GM21526 (cell line): Measurements from ENCODE around the gene SLC26A1.

Experiments
- ATAC-seq: cut with Tn5 transposase; IDR thresholded peaks from one replicate; pipeline ENCODE4 v1.9.1; 2021; ENCODE audit warnings: moderate library complexity; ENCODE audit not compliant: unreplicated experiment, low FRiP score

SLC26A1 gene

DNA sequence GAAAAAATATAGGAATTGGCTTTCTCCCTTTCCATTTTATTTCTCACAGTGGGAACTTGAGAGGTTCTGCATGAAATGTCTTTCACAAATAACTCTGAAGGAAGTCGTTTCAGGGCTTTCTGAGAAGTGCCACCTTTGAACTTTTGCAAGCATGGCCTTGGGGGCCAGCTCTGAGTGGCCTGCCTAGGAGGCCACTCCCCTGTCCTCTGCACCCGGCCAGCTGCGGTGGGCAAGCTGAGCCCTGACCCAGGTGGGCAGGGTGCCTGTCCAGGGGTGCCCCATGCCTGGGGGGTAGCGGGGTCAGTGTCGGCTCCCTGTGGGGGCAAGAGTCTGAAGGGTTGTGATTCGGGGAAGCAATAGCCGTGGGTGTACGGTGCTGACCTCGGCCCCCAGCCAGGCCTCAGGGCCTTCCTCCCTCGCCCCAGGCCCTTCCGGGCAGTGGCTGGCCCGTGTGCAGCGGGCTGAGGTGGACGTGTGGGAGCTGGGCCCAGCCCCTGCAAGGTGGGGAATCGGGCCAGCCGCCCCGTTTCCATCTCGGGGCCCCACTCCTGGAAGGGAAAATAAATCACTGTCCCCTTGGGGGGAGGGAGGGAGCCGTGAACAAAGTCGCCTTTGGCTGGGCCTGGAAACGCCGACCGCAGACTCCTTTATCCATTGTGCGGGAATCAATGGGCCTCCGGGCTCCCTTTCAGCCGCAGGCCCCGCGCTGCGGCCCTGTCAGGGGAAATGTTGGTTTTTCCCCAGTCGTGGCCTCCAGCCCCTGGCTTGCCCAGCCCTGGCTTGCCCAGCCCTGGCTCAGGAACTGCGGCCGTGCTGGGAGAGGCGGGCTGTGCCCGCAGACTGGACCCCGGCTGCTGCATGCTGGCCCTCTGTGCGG lies 21.3 kb upstream of the SLC26A1 start:
- no peak for ATAC-seq

DNA sequence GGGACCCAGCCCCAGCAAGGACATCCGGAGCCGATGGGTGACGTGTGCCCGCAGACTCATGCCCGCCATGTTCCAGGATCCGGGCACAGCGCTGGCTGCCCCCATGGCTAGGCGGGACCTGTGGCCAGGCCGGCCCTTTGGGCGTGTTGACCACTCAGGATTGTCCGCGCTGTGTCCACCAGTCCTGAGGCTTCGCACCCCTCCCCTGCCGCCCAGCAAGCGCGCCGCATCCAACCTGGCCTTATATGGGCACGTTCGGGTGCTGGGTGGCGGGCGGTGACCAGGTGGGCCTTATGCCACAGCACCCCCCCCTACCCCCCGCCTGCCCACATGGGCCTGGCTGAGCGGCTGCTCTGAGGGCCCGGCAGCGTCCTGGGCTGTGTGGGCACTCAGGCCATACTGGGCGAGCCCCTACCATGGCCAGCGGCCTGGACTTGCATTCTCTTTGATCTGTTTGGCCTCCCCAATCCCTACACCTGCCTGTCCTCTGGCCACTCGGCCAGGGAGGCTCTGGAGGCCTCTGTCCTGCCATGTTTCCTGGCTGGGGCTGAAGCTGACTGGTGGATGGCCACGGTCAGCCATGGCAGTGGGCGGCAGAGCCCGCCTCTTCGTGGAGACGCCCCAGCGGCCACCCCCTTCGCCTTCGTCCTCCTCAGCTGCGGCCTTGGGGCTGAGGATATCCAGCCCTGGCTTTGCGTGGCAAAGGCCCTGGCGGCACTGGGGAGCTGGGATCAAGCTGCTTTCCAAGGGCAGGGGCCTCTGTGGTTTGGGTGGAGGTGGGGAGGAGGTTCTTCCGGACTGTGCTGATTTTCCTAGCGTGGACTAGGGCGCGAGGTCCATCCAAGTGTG lies 20.2 kb upstream of the SLC26A1 start:
- ATAC-seq: no peak

DNA sequence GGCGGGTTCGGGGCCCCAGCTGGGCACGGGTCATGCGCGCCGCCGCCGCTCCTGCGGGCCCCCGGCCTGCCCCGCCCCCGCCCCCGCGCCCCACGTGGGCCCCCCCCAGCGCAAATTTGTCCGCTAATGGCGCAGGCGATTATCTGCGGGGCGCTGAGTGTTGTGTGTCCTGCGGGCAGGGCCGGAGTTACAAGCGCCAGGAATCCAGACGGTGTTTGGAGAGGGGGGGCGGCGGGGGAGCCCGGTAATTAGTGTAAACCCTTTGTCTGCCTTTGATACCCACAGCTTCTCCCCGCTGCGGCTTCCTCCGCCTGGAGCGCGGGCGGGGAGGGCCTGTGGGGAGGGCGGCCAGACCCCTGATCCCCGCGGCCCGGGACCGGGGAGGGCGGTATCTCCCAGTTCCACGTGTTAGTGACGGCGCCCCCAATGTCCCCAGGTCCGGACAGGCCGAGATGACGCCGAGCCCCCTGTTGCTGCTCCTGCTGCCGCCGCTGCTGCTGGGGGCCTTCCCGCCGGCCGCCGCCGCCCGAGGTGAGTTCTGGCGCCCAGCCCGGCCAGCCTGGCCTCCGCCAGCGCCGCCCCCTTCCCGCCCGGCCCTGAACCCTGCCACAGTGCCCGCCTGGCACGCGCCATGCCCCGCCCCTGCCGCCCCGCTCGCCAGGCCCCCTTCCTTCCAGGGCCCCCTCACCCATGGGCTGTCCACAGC lies 19.0 kb upstream of the SLC26A1 start:
- no peak for ATAC-seq

DNA sequence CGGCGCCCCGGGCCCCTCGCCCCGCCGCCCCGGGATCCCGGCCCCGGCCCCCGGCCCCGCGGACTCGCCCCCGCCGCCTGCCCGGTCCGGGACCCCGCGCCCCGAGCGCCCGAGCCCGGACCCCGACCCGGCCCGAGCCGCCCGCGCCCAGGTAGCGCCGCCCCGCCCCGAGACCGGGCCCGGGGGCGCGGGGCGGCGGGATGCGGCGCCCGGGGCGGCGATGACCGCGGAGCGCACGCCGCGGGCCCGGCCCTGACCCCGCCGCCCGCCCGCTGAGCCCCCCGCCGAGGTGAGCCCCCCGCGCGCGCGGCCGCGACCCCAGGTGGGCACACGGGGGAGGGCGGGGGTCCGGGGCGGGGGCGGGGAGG lies 18.4 kb upstream of the SLC26A1 start:
- ATAC-seq: no peak

DNA sequence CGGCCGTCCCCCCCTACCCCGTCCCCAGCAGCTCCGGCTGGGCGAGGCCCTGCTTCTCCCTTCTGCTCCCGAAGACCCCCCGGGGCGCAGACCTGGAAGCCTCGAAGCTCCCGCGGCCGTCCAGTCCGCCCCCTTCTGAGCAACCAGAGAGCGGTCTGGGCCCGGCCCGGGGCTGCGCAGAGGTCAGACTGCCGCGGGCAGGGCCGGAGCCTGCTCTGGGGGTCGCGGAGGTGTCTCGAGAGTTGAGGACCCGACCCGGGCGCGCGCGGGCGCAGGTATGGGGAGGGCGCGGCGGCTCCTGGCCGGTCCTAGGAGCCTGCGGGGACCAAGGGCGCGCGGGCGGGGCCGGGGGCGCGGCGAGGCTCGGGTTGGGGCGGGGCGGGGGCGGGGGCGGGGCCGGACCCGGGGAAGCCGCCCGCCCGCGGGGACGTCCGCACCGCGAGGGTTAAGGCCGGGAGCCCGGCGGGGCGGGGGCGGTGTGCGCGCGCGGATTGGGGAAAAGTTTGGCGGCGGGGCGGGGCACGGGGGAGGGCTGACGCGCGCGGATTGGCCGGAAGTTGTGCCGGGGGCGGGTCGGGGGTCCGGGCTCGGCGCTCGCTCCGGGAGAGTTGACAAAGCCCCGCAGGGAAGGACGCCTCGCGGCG lies 17.9 kb upstream of the SLC26A1 start, which contains the start of gene FGFRL1:
FGFRL1 (plus strand) TSS at position 605 of the 644 bp plus-strand sequence. CDS start 860 bp downstream, outside the sequence.
- ATAC-seq: peak; percentile 30

DNA sequence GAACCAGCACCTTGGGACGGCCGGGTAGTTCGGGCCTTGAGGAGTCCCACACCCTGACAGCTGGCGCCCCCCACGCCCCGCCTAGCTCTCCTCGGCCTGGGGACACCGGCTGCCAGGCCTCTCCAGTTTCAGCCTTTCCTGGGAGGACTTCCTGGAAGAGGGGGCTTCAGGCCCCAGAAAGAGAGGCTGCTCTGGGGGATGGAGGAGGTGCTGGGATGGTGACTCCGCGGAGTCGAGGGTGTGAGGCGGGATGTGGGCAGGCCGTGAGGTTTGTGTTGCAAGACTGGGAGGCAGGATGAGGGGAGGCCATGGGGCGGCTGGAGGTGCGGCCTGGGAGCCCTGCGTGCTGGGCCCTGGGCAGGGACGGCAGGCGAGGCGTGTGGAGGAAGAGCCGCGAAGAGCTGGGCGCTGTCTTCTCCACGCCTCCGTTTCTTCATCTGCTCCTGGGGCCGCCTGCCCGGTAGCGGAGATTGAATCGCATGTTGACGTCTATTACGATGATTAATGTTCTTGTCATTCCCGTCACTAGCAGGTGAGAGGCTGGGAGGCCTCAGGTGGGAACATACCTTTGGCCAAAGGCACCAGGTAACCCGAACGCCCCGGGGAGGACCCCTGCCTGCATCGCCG lies 17.3 kb upstream of the SLC26A1 start:
- ATAC-seq: no peak

DNA sequence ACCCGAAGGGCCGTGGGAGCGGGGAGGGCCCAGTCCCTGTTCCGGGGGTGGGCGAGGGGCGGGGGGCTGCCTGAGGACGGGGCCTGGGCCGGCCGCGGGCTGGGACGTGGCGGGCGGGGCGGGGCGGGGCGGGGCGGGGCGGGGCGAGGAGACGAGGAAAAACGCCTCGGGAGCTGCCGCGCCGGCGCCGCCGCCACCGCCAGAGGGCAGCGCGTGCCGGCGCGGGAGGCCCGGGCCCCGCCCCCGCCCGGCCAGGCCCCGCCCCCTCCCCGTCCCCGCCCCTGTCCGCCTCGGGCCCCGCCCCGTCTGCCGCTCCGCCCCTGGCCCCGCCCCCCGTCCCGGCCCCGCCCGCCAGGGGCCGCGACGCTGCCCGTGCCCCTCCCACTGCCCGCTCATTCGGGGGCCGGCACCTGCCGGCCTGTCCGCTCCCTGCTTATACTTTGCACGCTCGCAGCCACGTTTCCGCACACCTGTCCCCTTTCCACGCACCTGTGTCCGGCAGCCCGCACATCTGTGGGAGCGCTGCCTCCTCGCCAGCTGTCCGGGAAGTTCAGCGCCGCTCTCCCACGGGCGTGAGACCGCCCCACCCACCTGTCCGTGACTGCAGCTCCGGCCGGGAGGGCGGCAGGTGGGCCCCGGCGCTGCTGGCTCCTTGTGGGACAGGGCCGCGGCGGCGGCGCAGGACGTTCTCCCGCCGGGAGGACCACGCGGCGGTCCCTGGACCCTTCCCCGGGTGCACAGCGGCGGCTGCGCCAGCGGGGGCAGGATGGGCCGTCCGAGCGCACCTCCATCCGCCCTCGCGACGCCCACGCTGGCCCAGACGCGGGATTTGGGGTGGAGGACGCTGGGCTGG lies 16.6 kb upstream of the SLC26A1 start:
- ATAC-seq: no peak

DNA sequence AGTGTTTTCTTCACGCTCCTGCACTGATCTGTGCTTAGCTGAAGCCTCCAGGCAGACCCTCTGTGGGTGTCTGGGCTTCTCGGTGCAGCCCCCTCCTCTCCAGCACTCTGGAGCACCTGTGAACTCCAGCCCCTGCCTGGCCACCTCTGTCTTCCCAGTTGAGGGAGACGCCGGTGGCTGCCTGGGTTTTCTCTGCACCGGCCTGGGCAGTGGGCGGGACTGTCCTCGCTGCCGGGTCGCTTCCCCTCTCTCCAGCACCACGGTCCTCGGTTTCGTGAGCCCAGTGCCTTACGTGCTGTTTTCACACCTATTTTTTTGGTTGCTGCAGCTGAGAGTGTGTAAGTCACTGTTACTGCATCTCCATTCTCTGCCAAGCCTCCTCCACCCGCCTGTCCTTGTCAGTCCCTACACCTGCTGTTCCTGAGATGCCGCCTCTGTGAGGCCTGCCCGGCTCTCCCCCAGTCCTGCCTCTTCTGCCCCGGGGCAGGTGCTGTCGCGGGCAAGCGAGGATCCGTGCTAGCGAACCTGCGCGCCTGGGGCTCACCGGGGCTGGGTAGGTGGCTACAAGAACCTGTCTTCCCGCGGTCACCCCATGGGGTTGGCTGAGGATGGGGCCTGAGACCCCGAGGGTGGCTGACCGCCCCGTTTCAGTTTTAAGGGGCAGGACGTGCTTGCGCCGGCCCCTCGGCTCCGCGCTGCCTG lies 15.8 kb upstream of the SLC26A1 start:
- no peak for ATAC-seq

DNA sequence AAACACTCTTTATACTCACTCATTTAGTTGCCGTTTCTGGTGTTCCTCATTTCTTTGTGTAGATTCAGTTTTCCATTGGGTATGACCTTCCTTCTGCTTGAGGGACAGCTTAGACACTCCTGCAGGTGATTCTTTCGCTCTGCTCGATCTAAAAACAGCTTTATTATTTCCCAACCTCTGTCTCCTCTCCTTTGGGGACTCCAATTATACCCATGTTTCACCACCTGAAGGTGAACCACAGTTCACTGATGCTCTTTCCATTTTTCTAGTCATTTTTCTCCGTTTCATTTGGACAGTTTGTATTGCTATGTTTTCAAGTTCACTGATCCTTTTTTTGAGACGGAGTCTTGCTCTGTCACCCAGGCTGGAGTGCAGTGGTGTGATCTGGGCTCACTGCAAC lies 13.7 kb upstream of the SLC26A1 start:
- no peak for ATAC-seq

DNA sequence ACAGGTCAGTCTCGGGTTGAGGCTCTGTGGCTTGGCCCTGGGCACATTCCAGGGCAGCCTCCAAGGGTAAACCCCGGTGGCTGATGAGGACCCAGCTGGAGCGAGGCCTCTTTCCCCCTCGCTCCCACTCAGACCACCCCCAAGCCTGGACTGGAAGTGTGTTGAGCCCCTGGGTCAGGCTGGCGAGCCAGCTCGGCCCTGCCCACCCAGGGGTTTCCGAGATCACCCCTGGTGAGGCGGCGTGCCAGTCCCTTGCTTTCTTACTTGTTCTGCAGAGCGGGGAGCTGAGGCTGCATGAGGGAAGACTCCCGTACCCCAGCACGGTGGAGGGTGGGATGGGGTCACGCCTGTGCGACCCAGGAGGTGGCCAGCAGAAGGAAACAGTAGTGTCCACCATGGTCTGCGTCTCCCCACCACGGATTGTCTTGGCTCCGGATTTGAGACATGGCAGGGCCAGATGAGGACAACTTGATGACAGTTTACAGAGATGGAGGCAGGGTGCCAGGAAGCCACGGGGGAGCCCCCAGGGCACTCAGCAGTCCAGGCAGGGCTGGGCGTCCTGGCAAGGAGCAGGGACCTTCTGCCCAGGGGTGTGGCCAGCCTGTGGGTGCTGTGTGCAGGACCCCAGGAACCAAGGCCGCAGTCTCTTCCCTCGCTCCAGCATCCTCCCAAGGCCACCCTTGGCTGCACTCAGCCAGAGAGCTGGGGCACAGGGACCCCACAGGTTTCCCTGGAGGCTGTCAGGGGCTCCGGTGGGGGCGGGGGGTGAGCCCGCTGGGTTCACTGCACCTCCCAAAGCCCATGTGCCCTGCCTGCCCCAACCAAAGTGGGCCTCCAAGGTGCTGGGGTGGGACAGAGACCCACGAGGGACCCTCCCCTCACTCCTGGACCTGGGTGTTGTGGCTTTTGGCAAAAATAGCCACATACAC lies 11.6 kb upstream of the SLC26A1 start:
- no peak for ATAC-seq

DNA sequence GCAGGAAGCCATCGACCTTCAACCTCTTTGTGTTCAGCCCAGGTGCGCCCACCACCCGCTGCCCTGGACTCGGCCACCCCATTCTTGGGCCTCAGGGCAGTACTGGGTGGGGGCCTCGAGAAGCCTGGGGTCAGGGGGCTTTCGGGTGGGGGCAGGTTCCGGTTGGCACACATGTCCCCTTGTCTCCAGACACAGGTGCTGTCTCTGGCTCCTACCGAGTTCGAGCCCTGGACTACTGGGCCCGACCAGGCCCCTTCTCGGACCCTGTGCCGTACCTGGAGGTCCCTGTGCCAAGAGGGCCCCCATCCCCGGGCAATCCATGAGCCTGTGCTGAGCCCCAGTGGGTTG lies 10.8 kb upstream of the SLC26A1 start:
- ATAC-seq: no peak

DNA sequence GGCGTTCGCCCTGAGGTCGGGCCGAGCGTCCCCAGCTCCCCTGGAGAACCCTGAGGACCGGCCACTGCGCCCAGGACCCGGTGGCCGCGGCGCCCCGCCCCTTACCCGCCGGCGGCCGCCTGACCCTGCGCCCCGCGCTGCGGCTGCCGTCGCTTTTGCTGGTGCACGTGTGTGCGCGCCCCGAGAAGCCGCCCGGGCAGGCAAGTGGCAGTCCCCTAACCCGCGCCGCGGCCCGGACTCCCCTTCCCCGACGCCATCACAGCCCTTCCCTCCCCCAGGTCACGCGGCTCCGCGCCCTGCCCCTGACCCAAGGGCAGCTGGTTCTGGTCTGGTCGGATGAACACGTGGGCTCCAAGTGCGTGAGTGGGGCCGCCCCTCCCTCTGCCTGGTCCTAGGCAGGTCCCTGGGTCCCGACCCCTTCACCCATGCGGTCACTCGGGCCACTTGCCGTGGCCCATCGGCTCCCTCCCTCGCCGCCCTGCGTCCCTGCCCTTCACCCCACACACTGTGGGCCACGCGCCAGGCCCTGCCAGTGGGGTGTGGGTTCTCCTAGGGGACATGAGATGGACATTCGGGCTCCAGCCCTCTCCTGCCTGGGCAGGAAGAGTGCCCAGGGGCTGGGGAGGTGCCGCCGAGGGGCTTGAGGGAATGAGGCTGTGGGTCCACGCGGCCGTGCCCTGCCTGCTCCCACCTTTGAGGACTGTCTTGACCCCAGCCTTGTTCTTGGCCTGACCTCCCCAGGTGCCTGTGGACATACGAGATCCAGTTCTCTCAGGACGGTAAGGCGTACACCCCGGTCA lies 10.3 kb upstream of the SLC26A1 start:
- ATAC-seq: no peak

DNA sequence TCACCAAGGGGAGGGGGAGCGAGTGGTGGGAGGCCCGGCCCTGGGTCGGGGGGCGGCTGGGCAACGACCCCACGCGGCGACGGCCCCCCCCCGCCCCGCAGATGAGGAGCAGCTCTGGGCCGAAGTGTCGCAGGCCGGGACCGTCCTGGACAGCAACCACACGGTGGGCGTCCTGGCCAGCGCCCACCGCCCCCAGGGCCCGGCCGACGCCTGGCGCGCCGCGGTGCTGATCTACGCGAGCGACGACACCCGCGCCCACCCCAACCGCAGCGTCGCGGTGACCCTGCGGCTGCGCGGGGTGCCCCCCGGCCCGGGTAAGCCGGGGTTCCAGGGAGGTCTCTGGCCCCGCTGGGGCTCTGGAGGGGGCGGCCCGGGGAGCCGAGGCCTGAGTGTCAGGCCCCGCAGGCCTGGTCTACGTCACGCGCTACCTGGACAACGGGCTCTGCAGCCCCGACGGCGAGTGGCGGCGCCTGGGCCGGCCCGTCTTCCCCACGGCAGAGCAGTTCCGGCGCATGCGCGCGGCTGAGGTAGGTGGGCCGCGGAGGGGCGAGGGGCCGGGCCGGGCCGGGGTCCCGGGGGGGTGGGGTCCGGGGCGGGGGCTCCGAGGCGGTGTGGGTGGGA lies 9.5 kb upstream of the SLC26A1 start:
- no peak for ATAC-seq

DNA sequence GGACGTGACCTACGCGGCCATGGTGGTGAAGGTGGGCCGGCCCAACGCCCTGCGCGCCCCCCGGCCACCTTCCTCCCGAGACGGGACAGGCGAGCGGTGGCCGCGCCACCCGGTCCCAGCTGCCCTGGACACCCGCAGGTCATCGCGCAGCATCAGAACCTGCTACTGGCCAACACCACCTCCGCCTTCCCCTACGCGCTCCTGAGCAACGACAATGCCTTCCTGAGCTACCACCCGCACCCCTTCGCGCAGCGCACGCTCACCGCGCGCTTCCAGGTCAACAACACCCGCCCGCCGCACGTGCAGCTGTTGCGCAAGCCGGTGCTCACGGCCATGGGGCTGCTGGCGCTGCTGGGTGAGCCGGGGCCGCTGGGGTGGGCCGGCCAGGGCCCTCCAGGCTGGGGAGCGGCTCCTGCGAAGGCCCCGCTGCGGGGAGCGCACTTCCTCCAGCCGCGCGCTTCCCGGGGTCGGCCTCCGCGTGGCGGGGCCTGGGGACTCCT lies 9.0 kb upstream of the SLC26A1 start:
- ATAC-seq: no peak

DNA sequence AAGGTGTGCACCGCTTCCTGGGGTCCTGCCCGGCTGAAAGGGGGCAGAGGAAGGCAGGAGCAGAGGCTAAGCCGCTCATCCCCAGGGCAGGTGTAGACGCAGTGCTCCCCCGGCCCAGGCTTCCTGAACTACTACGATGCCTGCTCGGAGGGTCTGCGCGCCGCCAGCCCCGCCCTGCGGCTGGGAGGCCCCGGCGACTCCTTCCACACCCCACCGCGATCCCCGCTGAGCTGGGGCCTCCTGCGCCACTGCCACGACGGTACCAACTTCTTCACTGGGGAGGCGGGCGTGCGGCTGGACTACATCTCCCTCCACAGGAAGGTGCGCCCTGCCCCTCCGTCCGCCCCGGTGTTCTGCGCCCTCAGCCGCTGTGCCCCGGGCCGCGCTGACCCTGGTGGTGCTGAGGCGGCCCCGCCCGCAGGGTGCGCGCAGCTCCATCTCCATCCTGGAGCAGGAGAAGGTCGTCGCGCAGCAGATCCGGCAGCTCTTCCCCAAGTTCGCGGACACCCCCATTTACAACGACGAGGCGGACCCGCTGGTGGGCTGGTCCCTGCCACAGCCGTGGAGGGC lies 8.4 kb upstream of the SLC26A1 start:
- ATAC-seq: no peak
